ENCODE measurements around the gene ISOC1. TPM values are rescaled to one million over a fixed set of nuclear protein-coding genes. Genes with fewer than 3 reads are reported as not detected.

Gene ISOC1
- total RNA-seq, 2 experiments from 2014 or later, result 25.9 to 27.4 TPM

GRCh38 chr5:129116797-129117196 is 22.2 kb downstream of the ISOC1 start:
- Mint-ChIP-seq H3K4me3 (no peak overlapping the region), H3K9me3 (no peaks in the 10 kb centered on the region), H3K4me1 (ENCODE audit: low read depth) (no peaks in the 10 kb centered on the region), H3K36me3 (ENCODE audit: low read depth) (peaks cover 5% of the 10 kb centered on the region), H3K27me3 (ENCODE audit: low read depth) (no peaks in the 10 kb centered on the region), H3K27ac (no peak overlapping the region)
- intact Hi-C loops (cut with micrococcal nuclease), result no loop called here
- DNase-seq, result no peak
- CTCF ChIA-PET, result interaction anchor here (1.0 kb wide), 1 partner anchor 22 kb away, joined by 3 read pairs; the partner anchor contains the start of gene ISOC1

- peaks cover 5% of the 10 kb centered on the region for H3K36me3 Mint-ChIP-seq (ENCODE audit: low read depth)
- intact Hi-C loops (cut with micrococcal nuclease), result no loop called here
- no peaks in the 10 kb centered on the region for H3K27me3 Mint-ChIP-seq (ENCODE audit: low read depth)
- no peak overlapping the region for H3K27ac Mint-ChIP-seq
- CTCF ChIA-PET, result no interaction called here
- no peak overlapping the region for H3K4me3 Mint-ChIP-seq
- no peaks in the 10 kb centered on the region for H3K4me1 Mint-ChIP-seq (ENCODE audit: low read depth)
- no peaks in the 10 kb centered on the region for H3K9me3 Mint-ChIP-seq
- no peak for DNase-seq
Measured at GRCh38 chr5:129118405-129118804, 23.9 kb downstream of the ISOC1 start.

GRCh38 chr5:129118826-129119225 is 24.3 kb downstream of the ISOC1 start:
- Mint-ChIP-seq H3K27ac (no peak overlapping the region), H3K27me3 (ENCODE audit: low read depth) (no peaks in the 10 kb centered on the region), H3K36me3 (ENCODE audit: low read depth) (peaks cover 5% of the 10 kb centered on the region), H3K9me3 (no peaks in the 10 kb centered on the region), H3K4me3 (no peak overlapping the region), H3K4me1 (ENCODE audit: low read depth) (no peaks in the 10 kb centered on the region)
- DNase-seq, result no peak
- CTCF ChIA-PET, result interaction anchor here (1.1 kb wide), 1 partner anchor 24 kb away, joined by 6 read pairs; the partner anchor contains the start of gene ISOC1
- intact Hi-C loops (cut with micrococcal nuclease), result no loop called here

DNA sequence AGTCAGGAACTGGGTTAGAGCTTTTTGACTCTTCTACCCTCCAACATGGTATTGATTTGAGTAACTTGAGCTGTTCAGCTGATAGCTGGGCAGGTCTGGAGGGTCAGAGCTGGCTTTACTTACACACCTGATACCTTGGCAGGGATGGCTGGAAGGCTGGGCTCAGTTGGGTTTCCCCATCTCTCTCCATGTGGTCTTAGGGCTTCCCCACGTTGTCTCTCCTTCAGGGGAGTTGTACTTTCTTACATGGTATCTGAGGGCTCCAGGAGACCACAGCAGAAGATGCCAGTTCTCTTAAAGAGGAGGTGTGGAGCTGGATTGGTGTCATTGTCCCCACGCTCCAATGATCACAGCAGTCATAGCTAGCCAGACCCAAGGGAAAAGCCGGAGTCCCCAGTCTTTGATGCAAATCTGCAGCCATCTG is 25.6 kb downstream of the ISOC1 start:
- Mint-ChIP-seq H3K4me1 (ENCODE audit: low read depth) (no peaks in the 10 kb centered on the region), H3K9me3 (no peaks in the 10 kb centered on the region), H3K27ac (no peak overlapping the region), H3K27me3 (ENCODE audit: low read depth) (no peaks in the 10 kb centered on the region), H3K4me3 (no peak overlapping the region), H3K36me3 (ENCODE audit: low read depth) (peaks cover 3% of the 10 kb centered on the region)
- no peak for DNase-seq
- CTCF ChIA-PET, result no interaction called here
- intact Hi-C loops (cut with micrococcal nuclease), result no loop called here

- Mint-ChIP-seq H3K4me1 (ENCODE audit: low read depth) (peaks cover 10% of the 10 kb centered on the region), H3K27ac (no peak overlapping the region), H3K4me3 (no peak overlapping the region), H3K9me3 (no peaks in the 10 kb centered on the region), H3K27me3 (ENCODE audit: low read depth) (no peaks in the 10 kb centered on the region), H3K36me3 (ENCODE audit: low read depth) (peaks cover 2% of the 10 kb centered on the region)
- CTCF ChIA-PET, result no interaction called here
- no peak for DNase-seq
- intact Hi-C loops (cut with micrococcal nuclease), result no loop called here
Measured at GRCh38 chr5:129122560-129122959, 28.0 kb downstream of the ISOC1 start.

- H3K4me1 Mint-ChIP-seq (ENCODE audit: low read depth), result peaks cover 10% of the 10 kb centered on the region
- CTCF ChIA-PET, result interaction anchor here (1.3 kb wide), 1 partner anchor 29 kb away, joined by 3 read pairs; no protein-coding TSS in a partner anchor
- no peak for DNase-seq
- H3K4me3 Mint-ChIP-seq, result no peak overlapping the region
- no peak overlapping the region for H3K27ac Mint-ChIP-seq
- H3K27me3 Mint-ChIP-seq (ENCODE audit: low read depth), result no peaks in the 10 kb centered on the region
- no peaks in the 10 kb centered on the region for H3K36me3 Mint-ChIP-seq (ENCODE audit: low read depth)
- no peaks in the 10 kb centered on the region for H3K9me3 Mint-ChIP-seq
- intact Hi-C loops (cut with micrococcal nuclease), result no loop called here
Measured at GRCh38 chr5:129124608-129125007, 30.1 kb downstream of the ISOC1 start.

- CTCF ChIA-PET, result interaction anchor here (0.6 to 2.7 kb wide), 3 partner anchors 9 to 223 kb away, joined by 3 to 24 read pairs (median 5); partner anchors contain the start of gene ISOC1
- peak overlapping the region; percentile 6 for H3K4me3 Mint-ChIP-seq
Measured at GRCh38 chr5:129125819-129126218, 31.3 kb downstream of the ISOC1 start.

GRCh38 chr5:129133553-129133952 is 39.0 kb downstream of the ISOC1 start:
- DNase-seq, result no peak
- H3K36me3 Mint-ChIP-seq (ENCODE audit: low read depth), result no peaks in the 10 kb centered on the region
- no peaks in the 10 kb centered on the region for H3K4me1 Mint-ChIP-seq (ENCODE audit: low read depth)
- H3K27ac Mint-ChIP-seq, result no peak overlapping the region
- no peaks in the 10 kb centered on the region for H3K9me3 Mint-ChIP-seq
- H3K27me3 Mint-ChIP-seq (ENCODE audit: low read depth), result no peaks in the 10 kb centered on the region
- CTCF ChIA-PET, result no interaction called here
- intact Hi-C loops (cut with micrococcal nuclease), result loop anchor here (10.0 kb wide), 1 partner anchor 919 kb away; no protein-coding TSS in a partner anchor
- H3K4me3 Mint-ChIP-seq, result no peak overlapping the region

More at GRCh38 chr5:129125819-129126218, 31.3 kb downstream of the ISOC1 start:
- intact Hi-C loops (cut with micrococcal nuclease), result loop anchor here (1.0 kb wide), 2 partner anchors 32 to 221 kb away; partner anchors contain the start of gene ISOC1
- Mint-ChIP-seq H3K9me3 (no peaks in the 10 kb centered on the region), H3K4me1 (ENCODE audit: low read depth) (peaks cover 10% of the 10 kb centered on the region), H3K27me3 (ENCODE audit: low read depth) (no peaks in the 10 kb centered on the region), H3K27ac (peak overlapping the region; percentile 62), H3K36me3 (ENCODE audit: low read depth) (no peaks in the 10 kb centered on the region)
- no peak for DNase-seq

GRCh38 chr5:129135633-129136032 is 41.1 kb downstream of the ISOC1 start:
- no peak overlapping the region for H3K4me3 Mint-ChIP-seq
- no peaks in the 10 kb centered on the region for H3K4me1 Mint-ChIP-seq (ENCODE audit: low read depth)
- H3K36me3 Mint-ChIP-seq (ENCODE audit: low read depth), result no peaks in the 10 kb centered on the region
- DNase-seq, result peak; percentile 35
- H3K27ac Mint-ChIP-seq, result no peak overlapping the region
- intact Hi-C loops (cut with micrococcal nuclease), result loop anchor here (2.0 to 10.0 kb wide), 2 partner anchors 231 to 921 kb away; no protein-coding TSS in a partner anchor
- peaks cover 2% of the 10 kb centered on the region for H3K9me3 Mint-ChIP-seq
- CTCF ChIA-PET, result no interaction called here
- H3K27me3 Mint-ChIP-seq (ENCODE audit: low read depth), result no peaks in the 10 kb centered on the region

GRCh38 chr5:129137637-129138036 is 43.1 kb downstream of the ISOC1 start:
- CTCF ChIA-PET, result interaction anchor here (0.7 kb wide), 1 partner anchor 630 kb away, joined by 4 read pairs; no protein-coding TSS in a partner anchor
- intact Hi-C loops (cut with micrococcal nuclease), result loop anchor here (10.0 kb wide), 1 partner anchor 923 kb away; no protein-coding TSS in a partner anchor
- H3K27me3 Mint-ChIP-seq (ENCODE audit: low read depth), result no peaks in the 10 kb centered on the region
- H3K4me1 Mint-ChIP-seq (ENCODE audit: low read depth), result no peaks in the 10 kb centered on the region
- no peak for DNase-seq
- H3K27ac Mint-ChIP-seq, result no peak overlapping the region
- no peaks in the 10 kb centered on the region for H3K36me3 Mint-ChIP-seq (ENCODE audit: low read depth)
- peaks cover 2% of the 10 kb centered on the region for H3K9me3 Mint-ChIP-seq
- no peak overlapping the region for H3K4me3 Mint-ChIP-seq

- no peaks in the 10 kb centered on the region for H3K27me3 Mint-ChIP-seq (ENCODE audit: low read depth)
- intact Hi-C loops (cut with micrococcal nuclease), result no loop called here
- CTCF ChIA-PET, result no interaction called here
- no peak for DNase-seq
- no peaks in the 10 kb centered on the region for H3K4me1 Mint-ChIP-seq (ENCODE audit: low read depth)
- H3K4me3 Mint-ChIP-seq, result no peak overlapping the region
- peaks cover 2% of the 10 kb centered on the region for H3K9me3 Mint-ChIP-seq
- H3K36me3 Mint-ChIP-seq (ENCODE audit: low read depth), result no peaks in the 10 kb centered on the region
- no peak overlapping the region for H3K27ac Mint-ChIP-seq
Measured at GRCh38 chr5:129141078-129141477, 46.5 kb downstream of the ISOC1 start.

DNA sequence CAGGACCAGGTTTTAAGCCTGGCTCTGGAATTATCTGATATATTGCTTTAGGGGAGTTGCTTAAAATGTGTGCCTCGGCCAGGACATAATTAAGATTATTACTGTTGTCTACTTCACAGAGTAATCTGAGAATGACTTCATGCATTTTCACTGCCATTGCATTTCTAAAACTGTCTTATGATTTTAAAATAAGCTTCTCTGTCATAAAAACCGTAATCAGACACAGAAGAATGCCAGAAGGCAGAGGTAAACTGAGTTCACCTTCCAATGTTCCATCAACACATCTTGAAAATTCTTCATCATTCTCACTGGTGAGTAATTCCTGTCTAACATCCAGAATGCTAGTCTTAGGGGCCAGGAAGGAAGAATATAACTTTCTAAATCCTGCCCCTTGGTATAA is 47.1 kb downstream of the ISOC1 start:
- intact Hi-C loops (cut with micrococcal nuclease), result no loop called here
- no peak overlapping the region for H3K4me3 Mint-ChIP-seq
- no peaks in the 10 kb centered on the region for H3K36me3 Mint-ChIP-seq (ENCODE audit: low read depth)
- H3K4me1 Mint-ChIP-seq (ENCODE audit: low read depth), result no peaks in the 10 kb centered on the region
- H3K27ac Mint-ChIP-seq, result no peak overlapping the region
- CTCF ChIA-PET, result no interaction called here
- peaks cover 2% of the 10 kb centered on the region for H3K9me3 Mint-ChIP-seq
- DNase-seq, result no peak
- no peaks in the 10 kb centered on the region for H3K27me3 Mint-ChIP-seq (ENCODE audit: low read depth)

- H3K27me3 Mint-ChIP-seq (ENCODE audit: low read depth), result no peaks in the 10 kb centered on the region
- H3K4me3 Mint-ChIP-seq, result no peak overlapping the region
- peaks cover 6% of the 10 kb centered on the region for H3K9me3 Mint-ChIP-seq
- intact Hi-C loops (cut with micrococcal nuclease), result no loop called here
- H3K36me3 Mint-ChIP-seq (ENCODE audit: low read depth), result peaks cover 12% of the 10 kb centered on the region
- H3K4me1 Mint-ChIP-seq (ENCODE audit: low read depth), result no peaks in the 10 kb centered on the region
- no peak overlapping the region for H3K27ac Mint-ChIP-seq
- no peak for DNase-seq
- CTCF ChIA-PET, result no interaction called here
Measured at GRCh38 chr5:129155876-129156275, 61.3 kb downstream of the ISOC1 start.
